Amniotic epithelial cell (primary cell): ENCODE measurements around the gene TNF.

Experiments used
- DNase-seq: peaks from one replicate; pipeline ENCODE4 v3.0.0-alpha.2; 2010; ENCODE audit warnings: low read depth

The TNF gene

GRCh38 chr6:31575335-31575901 is at the start of gene TNF:
TNF (plus strand) TSS chr6:31575565; CDS start chr6:31575742, 177 bp downstream.
- DNase-seq: no peak

- peak; percentile 65 for DNase-seq
These were observed 49.3 kb upstream of the TNF start for GRCh38 chr6:31525932-31526591.

- peak; percentile 23 for DNase-seq
These were observed 47.0 kb upstream of the TNF start for GRCh38 chr6:31528307-31528777.

GRCh38 chr6:31528821-31529328 is 46.5 kb upstream of the TNF start, which contains the start of gene MCCD1:
MCCD1 (plus strand) TSS chr6:31528962; CDS start chr6:31529015, 53 bp downstream.
- no peak for DNase-seq

- peak; percentile 51 for DNase-seq
These were observed 45.8 kb upstream of the TNF start for GRCh38 chr6:31529329-31530150.

GRCh38 chr6:31530659-31531058 is 44.7 kb upstream of the TNF start:
- no peak for DNase-seq

GRCh38 chr6:31531162-31531561 is 44.2 kb upstream of the TNF start:
- DNase-seq: no peak

- no peak for DNase-seq
These were observed 43.4 kb upstream of the TNF start for GRCh38 chr6:31531771-31532643.

GRCh38 chr6:31532644-31533454 is 42.5 kb upstream of the TNF start:
- DNase-seq: no peak

GRCh38 chr6:31533455-31533841 is 41.9 kb upstream of the TNF start:
- no peak for DNase-seq

- DNase-seq: no peak
These were observed 41.4 kb upstream of the TNF start for GRCh38 chr6:31534011-31534410.

GRCh38 chr6:31534521-31535040 is 40.8 kb upstream of the TNF start:
- no peak for DNase-seq

- DNase-seq: no peak
These were observed 39.6 kb upstream of the TNF start for GRCh38 chr6:31535538-31536324.

- DNase-seq: no peak
These were observed 36.5 kb upstream of the TNF start for GRCh38 chr6:31538805-31539400.

GRCh38 chr6:31540640-31541039 is 34.7 kb upstream of the TNF start:
- no peak for DNase-seq

- peak; percentile 67 for DNase-seq
These were observed 34.2 kb upstream of the TNF start for GRCh38 chr6:31541059-31541657.

GRCh38 chr6:31541658-31542521 is 33.5 kb upstream of the TNF start, which contains the start of gene DDX39B:
DDX39B (minus strand) TSS chr6:31542003; CDS start chr6:31540532, 1,471 bp downstream.
- peak; percentile 97 for DNase-seq

GRCh38 chr6:31543639-31544038 is 31.7 kb upstream of the TNF start:
- no peak for DNase-seq
